GM18508 (cell line): ENCODE data around the gene ATP6V0B.

ENCODE experiments used
- ATAC-seq: cut with Tn5 transposase; IDR thresholded peaks from one replicate; pipeline ENCODE4 v1.9.1; 2021; ENCODE audit warnings: moderate number of reproducible peaks; ENCODE audit not compliant: insufficient read depth, unreplicated experiment

The ATP6V0B gene

DNA sequence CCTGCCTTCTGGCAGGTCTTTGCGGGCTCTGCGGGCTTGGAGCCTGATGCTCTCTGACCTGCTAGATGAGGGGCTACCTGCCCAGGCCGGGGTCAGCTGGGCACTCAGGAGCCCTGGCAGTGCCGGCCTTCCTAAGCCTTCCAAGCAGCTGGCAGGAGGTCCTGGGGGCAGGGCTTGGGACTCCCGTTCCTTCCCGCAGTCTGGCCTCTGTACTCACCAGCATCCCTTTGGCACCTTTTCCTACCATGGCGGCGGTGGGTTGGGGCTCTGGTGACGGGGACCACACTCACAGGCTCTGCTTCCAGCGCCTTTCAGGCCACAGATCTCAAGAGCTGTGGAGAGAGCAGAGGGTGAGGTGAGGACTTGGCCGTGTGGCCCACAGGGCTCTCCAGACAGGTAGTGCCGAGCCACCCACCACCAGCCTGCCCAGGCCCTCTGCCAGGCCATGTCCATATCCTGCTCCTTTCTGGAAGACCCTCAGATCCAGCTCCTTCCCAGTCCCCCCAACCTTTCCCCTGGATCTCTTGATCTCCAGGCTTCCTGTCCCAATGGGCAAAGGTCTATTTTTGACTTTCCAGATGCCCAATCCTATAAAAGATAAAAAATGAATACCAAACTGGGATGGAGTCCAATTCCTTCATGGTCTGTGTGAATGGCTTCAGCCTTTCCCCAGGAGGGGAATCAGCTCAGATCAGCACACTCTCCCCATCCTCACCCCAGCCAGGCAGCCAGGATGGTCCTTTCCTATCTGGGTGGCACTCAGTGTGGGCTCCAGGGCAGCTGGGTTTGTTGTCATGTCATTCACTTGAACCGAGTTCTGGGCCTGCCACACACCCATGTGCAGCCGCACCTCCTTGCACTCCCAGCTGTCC is 49.5 kb downstream of the ATP6V0B start:
- ATAC-seq = no peak

GRCh38 chr1:44024903-44025525 is 50.3 kb downstream of the ATP6V0B start:
- no peak for ATAC-seq

DNA sequence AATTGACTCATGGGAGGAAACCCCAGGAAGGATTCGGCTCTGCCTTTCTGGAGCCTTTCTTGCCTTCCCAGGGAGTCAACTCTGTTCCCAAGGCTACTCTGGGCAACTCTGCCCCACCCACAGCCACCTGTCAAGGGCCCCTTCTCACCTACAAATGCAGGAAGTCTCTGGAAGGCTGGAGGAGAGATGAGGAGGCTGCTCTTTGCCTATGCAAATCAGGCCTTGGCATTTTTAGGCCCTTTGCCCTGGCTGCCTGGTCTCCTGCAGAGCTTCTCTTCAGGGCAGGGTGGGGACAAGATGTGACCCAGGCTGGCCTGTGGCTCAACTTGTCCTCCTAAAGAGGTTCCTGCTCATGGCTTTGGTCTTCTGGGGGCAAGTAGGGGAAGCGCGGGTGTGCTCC is 51.1 kb downstream of the ATP6V0B start:
- ATAC-seq = no peak

DNA sequence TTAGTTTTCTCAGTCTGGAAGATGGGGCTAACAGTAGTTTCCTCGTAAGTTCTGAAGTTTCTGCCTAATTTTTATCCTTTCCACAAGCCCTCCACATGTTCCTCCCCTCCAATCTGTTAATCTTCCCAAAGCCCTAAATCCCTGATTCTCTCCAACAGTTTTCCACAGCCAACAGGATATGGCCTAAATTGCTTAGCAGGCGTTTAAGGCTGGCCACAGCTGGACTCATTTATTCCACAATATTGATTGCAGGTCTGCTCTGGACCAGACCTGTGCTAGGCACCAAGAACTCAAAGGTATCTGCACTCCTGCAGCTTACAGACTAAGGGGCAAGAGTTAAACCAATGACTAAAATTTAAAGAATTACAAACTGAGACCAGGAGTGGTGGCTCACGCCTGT is 52.6 kb downstream of the ATP6V0B start:
- ATAC-seq = no peak
